Measurements from ENCODE around the gene KDM5B. TPM values are rescaled to one million over a fixed set of nuclear protein-coding genes. Genes with fewer than 3 reads are reported as not detected.

KDM5B gene
- polyA plus RNA-seq, 1 donor from 2014 or later, result 88.4 TPM

GRCh38 chr1:202812176-202813026 lies 4.2 kb upstream of the KDM5B start:
- Histone ChIP-seq H3K4me3 (ENCODE audit: low read length) (peak overlapping the region; percentile 93), H3K4me2 (ENCODE audit: low read length) (peak overlapping the region; percentile 87), H3K27ac (ENCODE audit: low read length) (no peak overlapping the region), H3K9me3 (ENCODE audit: low read length) (no peaks in the 10 kb centered on the region), H3K9me2 (ENCODE audit: insufficient read depth, low read length) (no peaks in the 10 kb centered on the region), H3K9ac (ENCODE audit: low read length) (no peak overlapping the region), H3K27me3 (ENCODE audit: insufficient read depth, low read depth, low read length) (no peaks in the 10 kb centered on the region), H3K79me2 (replicated peaks; ENCODE audit: insufficient read depth, low read length) (peaks cover 31% of the 10 kb centered on the region), H3F3A (ENCODE audit: insufficient read depth, low read length, poor library complexity, severe bottlenecking) (no peaks in the 10 kb centered on the region), H3K36me3 (ENCODE audit: insufficient read depth, low read length) (no peaks in the 10 kb centered on the region), H4K20me1 (ENCODE audit: insufficient read depth) (no peaks in the 10 kb centered on the region), H2AFZ (ENCODE audit: low read depth, low read length) (no peak overlapping the region)
- TF ChIP-seq SMC3 (conservative IDR thresholded peaks at IDR 0.05; ENCODE audit: poor library complexity), result no peak
- TF ChIP-seq TAF1 (IDR thresholded peaks at IDR 0.05; ENCODE audit: low read depth), result no peak
- no peak for TF ChIP-seq EP300 (conservative IDR thresholded peaks at IDR 0.05; ENCODE audit: poor library complexity, severe bottlenecking)
- no peak for TF ChIP-seq CTCF (IDR thresholded peaks at IDR 0.05; ENCODE audit: poor library complexity, severe bottlenecking)

- Histone ChIP-seq H3K4me3 (ENCODE audit: low read length) (peak overlapping the region; percentile 93), H3K4me2 (ENCODE audit: low read length) (peak overlapping the region; percentile 87), H3K36me3 (ENCODE audit: insufficient read depth, low read length) (no peaks in the 10 kb centered on the region), H3K79me2 (replicated peaks; ENCODE audit: insufficient read depth, low read length) (peaks cover 40% of the 10 kb centered on the region), H4K20me1 (ENCODE audit: insufficient read depth) (no peaks in the 10 kb centered on the region), H3K9me3 (ENCODE audit: low read length) (no peaks in the 10 kb centered on the region), H3K9ac (ENCODE audit: low read length) (peak overlapping the region; percentile 99), H3K9me2 (ENCODE audit: insufficient read depth, low read length) (no peaks in the 10 kb centered on the region), H3K27ac (ENCODE audit: low read length) (peak overlapping the region; percentile 89), H3F3A (ENCODE audit: insufficient read depth, low read length, poor library complexity, severe bottlenecking) (no peaks in the 10 kb centered on the region), H2AFZ (ENCODE audit: low read depth, low read length) (peak overlapping the region; percentile 86), H3K27me3 (ENCODE audit: insufficient read depth, low read depth, low read length) (no peaks in the 10 kb centered on the region)
- TF ChIP-seq EZH2 (IDR thresholded peaks at IDR 0.05; ENCODE audit: borderline replicate concordance, insufficient read depth, low read length, poor library complexity, severe bottlenecking) (no peak), MXI1 (conservative IDR thresholded peaks at IDR 0.05; ENCODE audit: poor library complexity, severe bottlenecking) (peak; percentile 69), EP300 (conservative IDR thresholded peaks at IDR 0.05; ENCODE audit: poor library complexity, severe bottlenecking) (no peak), TAF1 (IDR thresholded peaks at IDR 0.05; ENCODE audit: low read depth) (no peak), REST (IDR thresholded peaks at IDR 0.05; ENCODE audit: borderline replicate concordance) (no peak), CTCF (IDR thresholded peaks at IDR 0.05; ENCODE audit: poor library complexity, severe bottlenecking) (no peak), SMC3 (conservative IDR thresholded peaks at IDR 0.05; ENCODE audit: poor library complexity) (no peak), RAD21 (conservative IDR thresholded peaks at IDR 0.05) (no peak)
Observed at GRCh38 chr1:202811296-202812175, 3.3 kb upstream of the KDM5B start.

Data from neural cell (in vitro differentiated cells).